RWPE2 (cell line): ENCODE data around the gene SYT17.

Source experiments
- ATAC-seq: fragments of 200-7000 bp; cut with Tn5 transposase; 3 replicates; pipeline ENCODE4 v1.9.1; 2021; ENCODE audit warnings: low read depth
- DNase-seq: peaks from one replicate; pipeline ENCODE4 v3.0.0-alpha.2; 2020; ENCODE audit warnings: low spot score
- H3K27ac ChIP-seq: fragments of 450-650 bp; 2 replicates; pipeline ENCODE4 v1.5.1; 2017; ENCODE audit warnings: mild to moderate bottlenecking; ENCODE audit not compliant: poor library complexity, severe bottlenecking
- H3K27me3 ChIP-seq: fragments of 250-450 bp; sonication (Bioruptor Pico); 2 replicates; pipeline ENCODE4 v1.5.1; 2021; ENCODE audit warnings: mild to moderate bottlenecking, moderate library complexity; ENCODE audit not compliant: insufficient read depth, poor library complexity, severe bottlenecking
- H3K36me3 ChIP-seq: fragments of 250-450 bp; sonication (Bioruptor Pico); 2 replicates; pipeline ENCODE4 v1.5.1; 2020; ENCODE audit warnings: low read depth, mild to moderate bottlenecking, moderate library complexity
- H3K4me1 ChIP-seq: fragments of 250-450 bp; sonication (Bioruptor Pico); 2 replicates; pipeline ENCODE4 v1.5.1; 2021; ENCODE audit warnings: mild to moderate bottlenecking, moderate library complexity; ENCODE audit not compliant: insufficient read depth, poor library complexity, severe bottlenecking
- H3K4me3 ChIP-seq: fragments of 250-450 bp; sonication (Bioruptor Pico); 2 replicates; pipeline ENCODE4 v1.5.1; 2021; ENCODE audit warnings: mild to moderate bottlenecking, moderate library complexity; ENCODE audit not compliant: severe bottlenecking
- H3K9me3 ChIP-seq: fragments of 250-450 bp; sonication (Bioruptor Pico); 2 replicates; pipeline ENCODE4 v1.5.1; 2021; ENCODE audit warnings: mild to moderate bottlenecking, moderate library complexity; ENCODE audit not compliant: severe bottlenecking
- CTCF ChIP-seq: fragments of 450-650 bp; IDR thresholded peaks from one replicate; pipeline ENCODE4 v1.5.1; 2017; ENCODE audit warnings: mild to moderate bottlenecking, moderate library complexity; ENCODE audit not compliant: poor library complexity, severe bottlenecking

The SYT17 gene

GRCh38 chr16:19316846-19317245, 148.8 kb downstream of the SYT17 start:
- no peaks in the 10 kb centered on the region for H3K9me3 ChIP-seq
- ATAC-seq (no peak), DNase-seq (no peak)
- H3K27me3 ChIP-seq = no peaks in the 10 kb centered on the region
- H3K36me3 ChIP-seq = no peaks in the 10 kb centered on the region
- no peaks in the 10 kb centered on the region for H3K4me1 ChIP-seq
- no peak overlapping the region for H3K4me3 ChIP-seq
- TF ChIP-seq CTCF = no peak
- no peak overlapping the region for H3K27ac ChIP-seq
